Upper lobe of left lung (tissue), 6 donors: Measurements from ENCODE around the gene NRF1. TPM values are rescaled to one million over a fixed set of nuclear protein-coding genes. Genes with fewer than 3 reads are reported as not detected.

Experiments used
- ATAC-seq, 2 donors: fragments of 200-7000 bp; cut with Tn5 transposase; one replicate each; pipeline ENCODE4 v1.9.1; 2022; ENCODE audit warnings: mild to moderate bottlenecking in 2 of 2, moderate library complexity in 2 of 2; ENCODE audit not compliant: low FRiP score in 2 of 2
- DNase-seq, 2 donors: peaks; one replicate each; pipeline ENCODE4 v3.0.0-alpha.2; 2019 to 2020
- H3K27ac ChIP-seq, 4 donors: fragments of 200-600 bp; sonication (generic); one replicate each; pipeline ENCODE4 v1.5.1; 2016 to 2019
- H3K27me3 ChIP-seq, 4 donors: fragments of 200-600 bp; sonication (generic); one replicate each; pipeline ENCODE4 v1.5.1; 2017 to 2019
- H3K36me3 ChIP-seq, 4 donors: fragments of 200-600 bp; sonication (generic); one replicate each; pipeline ENCODE4 v1.5.1; 2016 to 2019
- H3K4me1 ChIP-seq, 4 donors: fragments of 200-600 bp; sonication (generic); one replicate each; pipeline ENCODE4 v1.5.1; 2018 to 2019
- H3K4me3 ChIP-seq, 4 donors: fragments of 200-600 bp; sonication (generic); one replicate each; pipeline ENCODE4 v1.5.1; 2017 to 2019; ENCODE audit warnings: mild to moderate bottlenecking in 2 of 4, moderate library complexity in 1 of 4
- H3K9me3 ChIP-seq, 4 donors: fragments of 200-600 bp; sonication (generic); one replicate each; pipeline ENCODE4 v1.5.1; 2018 to 2019
- EP300 ChIP-seq, 4 donors: sonication (generic); formaldehyde crosslinking; IDR thresholded peaks; one replicate each; pipeline ENCODE4 v1.5.1; 2017; ENCODE audit warnings: antibody characterized with exemption in 4 of 4, control low read depth in 2 of 4
- POLR2A ChIP-seq, 4 donors: fragments of 450-650 bp; IDR thresholded peaks; one replicate each; pipeline ENCODE4 v1.5.1; 2016 to 2017; ENCODE audit warnings: antibody characterized with exemption in 4 of 4, mild to moderate bottlenecking in 2 of 4
- POLR2AphosphoS5 ChIP-seq, 2 donors: sonication (generic); formaldehyde crosslinking; IDR thresholded peaks; one replicate each; pipeline ENCODE4 v1.5.1; 2017; ENCODE audit warnings: antibody characterized with exemption in 2 of 2
- WGBS, 2 donors: methylation state at CpG; one replicate each; pipeline ENCODE4 v1.1.5; 2017 to 2018; 5-methylcytosine and 5-hydroxymethylcytosine counted together
- total RNA-seq, 6 donors: library from RNA; depleted of rRNA in 4 of 6; stranded (reverse); fragments of >200 nt in 4 of 6; gene quantifications; one replicate each; pipeline versions ENCODE4 v1.1.0 to v1.2.1, GENCODE V29; 2016 to 2021
- TF ChIP-seq, protein P1 (sequence below), 6 experiments: fragments of 450-650 bp in 4 of 6; fragments of 200-600 bp in 2 of 6; sonication (generic) in 2 of 6; IDR thresholded peaks; one replicate each; pipeline ENCODE4 v1.5.1; 2016 to 2019; ENCODE audit warnings: antibody characterized with exemption in 6 of 6
- donor health status: DM: no; HTN: no; CAD: no; lungs with moderate emphysema.
- donor health status: DM: no; HTN: yes; CAD: no; lungs with severe emphysema.

NRF1 gene
- total RNA-seq, 6 donors from 2014 or later = 12.7 to 27.2 (median 19.1) TPM

DNA sequence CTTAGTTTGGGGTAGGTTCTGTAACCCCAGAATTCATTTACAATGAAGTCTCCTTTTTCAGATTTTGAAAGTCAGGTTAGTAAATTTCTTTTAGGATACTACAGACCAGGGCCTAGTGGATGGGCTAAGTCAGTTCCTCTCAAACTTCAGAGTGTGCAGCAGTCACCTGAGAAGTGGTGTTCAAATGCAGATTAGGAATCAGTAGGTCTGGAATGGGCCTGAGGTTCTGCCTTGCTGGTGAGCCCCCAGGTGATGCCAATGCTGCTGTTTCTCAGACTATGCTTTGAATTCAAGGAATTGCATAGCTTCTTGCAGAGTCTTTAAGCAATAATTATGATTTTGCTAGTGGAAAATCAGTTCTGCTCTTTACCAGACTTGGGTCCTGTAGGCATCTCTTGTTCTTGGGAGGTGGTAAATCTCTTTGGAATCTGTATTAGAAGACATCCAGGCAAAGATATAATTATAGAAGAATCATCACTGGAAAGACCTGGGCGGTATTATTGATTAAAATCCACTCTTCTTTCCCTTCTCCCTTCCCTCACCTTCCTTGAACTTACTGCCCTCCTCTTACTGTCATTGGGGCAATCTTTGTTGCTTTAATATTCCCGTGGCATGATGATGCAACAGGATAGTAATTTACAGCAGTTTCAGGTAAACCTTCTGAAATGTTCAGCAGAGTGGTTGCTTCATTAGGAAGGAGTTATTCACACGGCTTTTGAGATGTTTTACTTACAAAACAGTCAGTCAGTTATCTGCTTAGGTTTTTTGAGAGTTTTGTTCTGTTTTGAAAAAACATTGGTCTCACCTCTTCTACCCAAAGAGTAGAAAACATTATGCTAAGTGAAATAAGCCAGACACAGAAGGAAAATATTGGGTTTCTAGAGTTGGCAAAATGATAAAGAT lies 87.2 kb downstream of the NRF1 start:
- DNase-seq (no peak), ATAC-seq (no peak)
- TF ChIP-seq POLR2AphosphoS5 (IDR thresholded peaks at IDR 0.05) (no peak), POLR2A (IDR thresholded peaks at IDR 0.05) (no peak), EP300 (IDR thresholded peaks at IDR 0.05) (no peak)
- TF ChIP-seq, protein P1, sequence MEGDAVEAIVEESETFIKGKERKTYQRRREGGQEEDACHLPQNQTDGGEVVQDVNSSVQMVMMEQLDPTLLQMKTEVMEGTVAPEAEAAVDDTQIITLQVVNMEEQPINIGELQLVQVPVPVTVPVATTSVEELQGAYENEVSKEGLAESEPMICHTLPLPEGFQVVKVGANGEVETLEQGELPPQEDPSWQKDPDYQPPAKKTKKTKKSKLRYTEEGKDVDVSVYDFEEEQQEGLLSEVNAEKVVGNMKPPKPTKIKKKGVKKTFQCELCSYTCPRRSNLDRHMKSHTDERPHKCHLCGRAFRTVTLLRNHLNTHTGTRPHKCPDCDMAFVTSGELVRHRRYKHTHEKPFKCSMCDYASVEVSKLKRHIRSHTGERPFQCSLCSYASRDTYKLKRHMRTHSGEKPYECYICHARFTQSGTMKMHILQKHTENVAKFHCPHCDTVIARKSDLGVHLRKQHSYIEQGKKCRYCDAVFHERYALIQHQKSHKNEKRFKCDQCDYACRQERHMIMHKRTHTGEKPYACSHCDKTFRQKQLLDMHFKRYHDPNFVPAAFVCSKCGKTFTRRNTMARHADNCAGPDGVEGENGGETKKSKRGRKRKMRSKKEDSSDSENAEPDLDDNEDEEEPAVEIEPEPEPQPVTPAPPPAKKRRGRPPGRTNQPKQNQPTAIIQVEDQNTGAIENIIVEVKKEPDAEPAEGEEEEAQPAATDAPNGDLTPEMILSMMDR (IDR thresholded peaks at IDR 0.05) = no peak
- Histone ChIP-seq H3K4me1 (no peaks in the 10 kb centered on the region), H3K27ac (no peak overlapping the region), H3K36me3 (peaks cover 0 to 13% (median 1%) of the 10 kb centered on the region in 4 donors), H3K27me3 (no peaks in the 10 kb centered on the region), H3K9me3 (no peaks in the 10 kb centered on the region), H3K4me3 (no peak overlapping the region)
- WGBS, 2 donors = 78 to 88% methylated on average over 3 of the region's 3 CpGs

DNA sequence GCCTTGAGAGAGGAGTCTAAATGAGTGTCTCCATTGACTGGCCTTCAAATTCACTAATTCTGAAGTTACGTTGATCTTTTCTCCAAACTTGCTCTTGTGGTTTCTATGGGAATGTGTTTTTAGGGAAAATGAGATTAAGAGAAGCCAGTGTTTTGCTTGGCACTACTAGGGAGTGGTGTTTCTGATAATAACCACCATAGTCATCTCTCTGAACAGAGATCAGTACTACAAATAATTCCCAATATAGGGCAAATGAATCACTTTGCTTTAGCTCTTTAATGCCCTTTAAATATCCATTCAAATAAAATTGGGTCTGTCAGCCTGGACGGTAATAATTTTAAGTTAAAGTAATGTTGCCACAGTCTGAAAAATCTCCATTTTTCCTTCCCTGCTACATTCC lies 90.8 kb downstream of the NRF1 start:
- no peaks in the 10 kb centered on the region for H3K4me1 ChIP-seq
- DNase-seq = no peak
- WGBS, 2 donors = 87 to 96% methylated on average over 2 of the region's 2 CpGs
- no peak for TF ChIP-seq POLR2A (IDR thresholded peaks at IDR 0.05)
- TF ChIP-seq, protein P1 (IDR thresholded peaks at IDR 0.05) = no peak
- TF ChIP-seq EP300 (IDR thresholded peaks at IDR 0.05) = no peak
- no peak for TF ChIP-seq POLR2AphosphoS5 (IDR thresholded peaks at IDR 0.05)
- no peaks in the 10 kb centered on the region for H3K27me3 ChIP-seq
- no peak overlapping the region for H3K27ac ChIP-seq
- ATAC-seq = no peak
- no peaks in the 10 kb centered on the region for H3K9me3 ChIP-seq
- H3K4me3 ChIP-seq = no peak overlapping the region
- H3K36me3 ChIP-seq = no peaks in the 10 kb centered on the region

DNA sequence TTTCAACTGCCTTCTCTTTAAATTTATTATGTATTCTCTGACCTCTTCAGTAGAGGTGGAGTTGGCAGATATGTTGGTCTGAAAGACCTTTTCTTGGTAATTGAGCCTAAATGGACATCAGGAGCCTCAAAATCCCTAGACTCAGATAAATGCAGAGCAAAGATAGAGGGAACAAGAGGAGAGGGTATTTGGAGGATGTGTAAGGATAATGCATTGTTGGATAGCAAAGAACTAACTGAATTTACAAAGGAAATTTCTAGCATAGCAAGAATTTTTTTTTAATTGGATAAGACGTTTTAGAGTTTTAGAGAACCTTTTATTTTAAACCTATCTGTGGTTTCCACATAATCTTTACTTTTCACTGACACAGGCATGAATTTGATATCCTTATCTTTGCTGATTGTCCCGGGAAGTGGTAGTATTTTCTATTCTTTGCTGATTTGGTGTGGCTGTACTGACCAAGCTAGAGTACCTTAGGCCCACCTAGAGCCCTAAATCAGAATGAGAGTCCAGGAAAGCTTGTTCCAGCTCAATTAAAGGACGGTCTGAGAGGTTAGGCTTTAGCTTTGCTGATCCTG lies 91.3 kb downstream of the NRF1 start:
- no peak for ATAC-seq
- no peak for TF ChIP-seq POLR2A (IDR thresholded peaks at IDR 0.05)
- TF ChIP-seq, protein P1 (IDR thresholded peaks at IDR 0.05) = no peak
- TF ChIP-seq EP300 (IDR thresholded peaks at IDR 0.05) = no peak
- no peak for TF ChIP-seq POLR2AphosphoS5 (IDR thresholded peaks at IDR 0.05)
- H3K4me3 ChIP-seq = no peak overlapping the region
- no peak overlapping the region for H3K27ac ChIP-seq
- no peak for DNase-seq
- no peaks in the 10 kb centered on the region for H3K36me3 ChIP-seq
- no peaks in the 10 kb centered on the region for H3K9me3 ChIP-seq
- 78 to 90% methylated on average over 3 of the region's 3 CpGs for WGBS, 2 donors
- no peaks in the 10 kb centered on the region for H3K27me3 ChIP-seq
- no peaks in the 10 kb centered on the region for H3K4me1 ChIP-seq

DNA sequence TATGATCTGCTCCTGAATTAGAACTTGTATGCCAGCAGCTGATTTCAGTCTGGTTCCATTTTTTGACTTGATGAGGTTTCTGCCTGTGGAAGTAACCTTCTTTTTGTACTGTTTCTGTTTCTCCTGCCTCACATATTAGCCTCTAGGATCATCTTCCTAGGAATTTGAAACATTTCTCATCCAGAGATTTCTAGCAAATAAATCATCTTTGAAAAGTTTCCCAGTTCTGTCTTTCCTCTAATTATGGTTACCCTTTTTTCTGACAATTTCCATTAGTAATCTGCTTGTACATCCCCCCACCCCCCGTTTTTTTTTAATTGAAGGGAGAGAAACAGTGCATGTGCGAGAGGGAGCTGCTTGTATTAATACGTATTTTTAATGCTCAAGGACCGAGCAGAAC lies 92.2 kb downstream of the NRF1 start:
- WGBS, 2 donors = 94 to 96% methylated on average over 4 of the region's 4 CpGs
- TF ChIP-seq EP300 (IDR thresholded peaks at IDR 0.05) (no peak), POLR2A (IDR thresholded peaks at IDR 0.05) (no peak), POLR2AphosphoS5 (IDR thresholded peaks at IDR 0.05) (no peak)
- TF ChIP-seq, protein P1 (IDR thresholded peaks at IDR 0.05) = no peak

More for the DNA sequence above, 92.2 kb downstream of the NRF1 start:
- Histone ChIP-seq H3K4me1 (no peaks in the 10 kb centered on the region), H3K27ac (no peak overlapping the region), H3K4me3 (no peak overlapping the region), H3K9me3 (no peaks in the 10 kb centered on the region), H3K27me3 (no peaks in the 10 kb centered on the region), H3K36me3 (peaks cover 0 to 3% (median 0%) of the 10 kb centered on the region in 4 donors)
- no peak for DNase-seq
- ATAC-seq = no peak
